ENCODE results near the gene ZNF205. TPM values are rescaled to one million over a fixed set of nuclear protein-coding genes. Genes with fewer than 3 reads are reported as not detected.

ZNF205 gene
- total RNA-seq, 1 experiment from 2014 or later = 19.0 TPM

GRCh38 chr16:3099395-3099731, 13.0 kb upstream of the ZNF205 start:
- no TSS peak for BruUV-seq (replicated peaks)
- POLR2A ChIA-PET (ENCODE audit: unreplicated experiment) = no interaction called here
- no peak for DNase-seq

DNA sequence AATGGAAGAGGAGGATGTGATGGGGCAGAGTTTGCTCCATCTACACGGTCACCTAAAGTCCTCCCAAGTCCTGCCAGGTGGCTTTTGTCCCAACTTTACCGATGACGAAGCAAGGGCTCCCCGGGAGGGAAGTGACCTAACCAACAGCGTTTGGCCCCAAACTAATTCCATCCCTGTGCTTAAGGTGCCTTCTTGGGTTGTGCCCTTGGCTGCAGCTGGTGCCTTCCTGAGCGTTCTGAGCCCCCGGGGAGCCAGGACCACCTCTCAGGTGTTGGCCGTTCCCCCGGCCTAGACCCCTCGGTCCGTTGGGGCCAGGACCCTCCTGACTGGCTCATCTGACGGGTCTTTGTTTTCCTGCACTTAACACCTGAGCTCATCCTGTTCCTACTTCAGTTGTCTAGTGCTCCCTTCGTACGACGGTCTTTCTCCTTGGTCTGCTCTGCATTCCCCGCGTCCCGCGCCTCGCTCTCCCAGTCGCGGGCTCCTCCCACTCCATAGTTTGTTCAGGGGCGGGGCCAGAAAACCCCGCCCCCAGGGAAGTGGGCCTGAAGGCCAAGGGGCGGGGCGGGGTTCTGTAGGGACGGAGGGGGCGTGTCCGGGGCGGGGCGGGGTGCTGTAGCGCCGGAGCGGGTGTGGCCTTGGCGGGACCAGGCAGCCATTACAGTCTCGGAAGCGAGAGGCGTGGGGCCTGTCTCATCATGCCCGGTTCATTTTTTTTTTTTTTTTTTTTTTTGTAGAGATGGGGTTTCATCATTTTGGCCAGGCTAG, 12.5 kb upstream of the ZNF205 start:
- CTCF ChIA-PET = no interaction called here

More at GRCh38 chr16:3099395-3099731, 13.0 kb upstream of the ZNF205 start:
- CTCF ChIA-PET = no interaction called here
- Histone ChIP-seq H2AFZ (ENCODE audit: low read length) (no peak overlapping the region), H3K27ac (ENCODE audit: low read length) (no peak overlapping the region), H4K20me1 (ENCODE audit: low read length) (no peaks in the 10 kb centered on the region), H3K27me3 (ENCODE audit: low read length) (no peaks in the 10 kb centered on the region), H3F3A (ENCODE audit: low read length, unreplicated experiment) (no peaks in the 10 kb centered on the region), H3K4me3 (ENCODE audit: low read length) (no peak overlapping the region), H3K9me2 (replicated peaks; ENCODE audit: low read length) (no peaks in the 10 kb centered on the region), H3K4me1 (ENCODE audit: insufficient read depth, low read length) (0 out of 2 replicates have a peak, but pooled peaks cover 4% of the 10 kb centered on the region), H3K79me2 (ENCODE audit: low read length) (no peaks in the 10 kb centered on the region), H3K36me3 (ENCODE audit: low read depth, low read length) (no peaks in the 10 kb centered on the region), H3K4me2 (ENCODE audit: low read length) (no peak overlapping the region), H3K9me3 (ENCODE audit: low read length) (no peaks in the 10 kb centered on the region), H3K9ac (ENCODE audit: low read length) (no peak overlapping the region)
- no peak for ATAC-seq
- TF ChIP-seq EZH2phosphoT487 (IDR thresholded peaks at IDR 0.05; ENCODE audit: borderline replicate concordance, low read length) = no peak
- no peak for TF ChIP-seq EZH2 (IDR thresholded peaks at IDR 0.05; ENCODE audit: low read length, unreplicated experiment)
- no peak for TF ChIP-seq CTCF (conservative IDR thresholded peaks at IDR 0.05; ENCODE audit: low read depth, low read length)
- intact Hi-C loops (cut with micrococcal nuclease) = no loop called here

More for the DNA sequence above, 12.5 kb upstream of the ZNF205 start:
- Histone ChIP-seq H3K79me2 (ENCODE audit: low read length) (no peaks in the 10 kb centered on the region), H3K27me3 (ENCODE audit: low read length) (no peaks in the 10 kb centered on the region), H3K4me3 (ENCODE audit: low read length) (no peak overlapping the region; the same call in 1 of the 2 replicates), H3K36me3 (ENCODE audit: low read depth, low read length) (no peaks in the 10 kb centered on the region), H2AFZ (ENCODE audit: low read length) (peak overlapping the region; percentile 69; the same call in 1 of the 2 replicates), H3K9ac (ENCODE audit: low read length) (no peak overlapping the region), H3K9me3 (ENCODE audit: low read length) (no peaks in the 10 kb centered on the region), H3K27ac (ENCODE audit: low read length) (no peak overlapping the region), H3K9me2 (replicated peaks; ENCODE audit: low read length) (no peaks in the 10 kb centered on the region), H3K4me1 (ENCODE audit: insufficient read depth, low read length) (0 out of 2 replicates have a peak, but pooled peaks cover 4% of the 10 kb centered on the region), H3F3A (ENCODE audit: low read length, unreplicated experiment) (no peaks in the 10 kb centered on the region), H4K20me1 (ENCODE audit: low read length) (no peaks in the 10 kb centered on the region), H3K4me2 (ENCODE audit: low read length) (peak overlapping the region; percentile 46; the same call in 1 of the 2 replicates)
- POLR2A ChIA-PET (ENCODE audit: unreplicated experiment) = no interaction called here
- intact Hi-C loops (cut with micrococcal nuclease) = no loop called here
- BruUV-seq (replicated peaks) = no TSS peak
- DNase-seq (peak; percentile 82), ATAC-seq (peak; percentile 83)
- TF ChIP-seq EZH2 (IDR thresholded peaks at IDR 0.05; ENCODE audit: low read length, unreplicated experiment) (no peak), EZH2phosphoT487 (IDR thresholded peaks at IDR 0.05; ENCODE audit: borderline replicate concordance, low read length) (no peak), CTCF (conservative IDR thresholded peaks at IDR 0.05; ENCODE audit: low read depth, low read length) (no peak)
